HUDEP-2 (cell line): Measurements from ENCODE around the gene CTDSP2.
"Not testable (repeated sequence)": the region's sequence is repeated elsewhere in the genome, so short reads cannot be mapped to it uniquely, and the experiment has no call there.

Source experiments
- DNase-seq, 76 experiments: peaks; one replicate each; lab custom pipeline; 2025; ENCODE audit not compliant: unreplicated experiment in 76 of 76; lab: John Stamatoyannopoulos, UW

Gene CTDSP2

GRCh38 chr12:57836442-57837375, 9.8 kb downstream of the CTDSP2 start:
- peak in 59 of 76 experiments; percentile 8 to 82 (median 44) for DNase-seq

GRCh38 chr12:57835366-57836288, 10.9 kb downstream of the CTDSP2 start:
- DNase-seq: no peak

GRCh38 chr12:57834086-57834876, 12.2 kb downstream of the CTDSP2 start:
- no peak for DNase-seq

GRCh38 chr12:57833672-57834071, 12.9 kb downstream of the CTDSP2 start:
- no peak for DNase-seq

- no peak for DNase-seq
Observed at GRCh38 chr12:57832966-57833365, 13.6 kb downstream of the CTDSP2 start.

GRCh38 chr12:57830393-57830792, 16.1 kb downstream of the CTDSP2 start:
- no peak for DNase-seq

GRCh38 chr12:57829025-57829777, 17.3 kb downstream of the CTDSP2 start:
- no peak for DNase-seq

- DNase-seq: no peak
Observed at GRCh38 chr12:57826966-57827365, 19.6 kb downstream of the CTDSP2 start.

- DNase-seq: no peak
Observed at GRCh38 chr12:57826400-57826799, 20.1 kb downstream of the CTDSP2 start.

- no peak for DNase-seq
Observed at GRCh38 chr12:57825451-57825850, 21.1 kb downstream of the CTDSP2 start.

GRCh38 chr12:57823908-57824640, 22.5 kb downstream of the CTDSP2 start:
- DNase-seq: no peak

- no peak for DNase-seq
Observed at GRCh38 chr12:57823131-57823907, 23.2 kb downstream of the CTDSP2 start.

GRCh38 chr12:57822392-57823130, 24.0 kb downstream of the CTDSP2 start:
- DNase-seq: no peak

GRCh38 chr12:57821474-57822214, 24.9 kb downstream of the CTDSP2 start:
- DNase-seq: no peak

GRCh38 chr12:57821015-57821414, 25.5 kb downstream of the CTDSP2 start:
- DNase-seq: not testable (repeated sequence)

- not testable (repeated sequence) for DNase-seq
Observed at GRCh38 chr12:57820119-57820518, 26.4 kb downstream of the CTDSP2 start.

GRCh38 chr12:57817990-57818331, 28.6 kb downstream of the CTDSP2 start:
- not testable (repeated sequence) for DNase-seq
